ENCODE measurements around the gene GSC2. TPM values are rescaled to one million over a fixed set of nuclear protein-coding genes. Genes with fewer than 3 reads are reported as not detected.

The GSC2 gene
- total RNA-seq, 8 experiments from 2014 or later = 0.11 to 0.54 (median 0.45) TPM; not detected in 5

GRCh38 chr22:19176175-19176643, 26.1 kb upstream of the GSC2 start:
- in situ Hi-C loops (cut with MboI; ENCODE audit: low pct_unique_long_range_greater_than_20kb in 2 of 9, low sequenced_read_pairs in 9 of 9, unreplicated experiment in 9 of 9) = loop anchor here in 2 of 9 experiments (25.0 kb wide), 2 partner anchors 261 to 461 kb away; partner anchors contain the start of genes C22orf39 (in 1 of the 2), HIRA (in 1 of the 2) and MRPL40 (in 1 of the 2)
- Histone ChIP-seq H3K4me1 (replicated peaks in 1 of 2) (peaks cover 32 to 34% of the 10 kb centered on the region in 2 donors), H3K4me3 (no peak overlapping the region), H3K27ac (peak overlapping the region in 1 of 2 donors; percentile 37)
- 67 to 100% (median 75%) methylated on average over 1 to 2 of the region's 12 CpGs; no CpG with 5 or more reads in 7 of the 10 experiments for WGBS, 10 experiments
- ATAC-seq (replicated peaks in 6 of 8) = no peak

GRCh38 chr22:19175602-19176174, 25.6 kb upstream of the GSC2 start:
- in situ Hi-C loops (cut with MboI; ENCODE audit: low pct_unique_long_range_greater_than_20kb in 2 of 9, low sequenced_read_pairs in 9 of 9, unreplicated experiment in 9 of 9) = loop anchor here in 2 of 9 experiments (25.0 kb wide), 2 partner anchors 262 to 462 kb away; partner anchors contain the start of genes C22orf39 (in 1 of the 2), HIRA (in 1 of the 2) and MRPL40 (in 1 of the 2)
- Histone ChIP-seq H3K4me3 (no peak overlapping the region), H3K27ac (no peak overlapping the region), H3K4me1 (replicated peaks in 1 of 2) (peaks cover 34 to 36% of the 10 kb centered on the region in 2 donors)
- ATAC-seq (replicated peaks in 6 of 8) = no peak
- WGBS, 10 experiments = no CpG with 5 or more reads among the region's 21 CpGs

DNA sequence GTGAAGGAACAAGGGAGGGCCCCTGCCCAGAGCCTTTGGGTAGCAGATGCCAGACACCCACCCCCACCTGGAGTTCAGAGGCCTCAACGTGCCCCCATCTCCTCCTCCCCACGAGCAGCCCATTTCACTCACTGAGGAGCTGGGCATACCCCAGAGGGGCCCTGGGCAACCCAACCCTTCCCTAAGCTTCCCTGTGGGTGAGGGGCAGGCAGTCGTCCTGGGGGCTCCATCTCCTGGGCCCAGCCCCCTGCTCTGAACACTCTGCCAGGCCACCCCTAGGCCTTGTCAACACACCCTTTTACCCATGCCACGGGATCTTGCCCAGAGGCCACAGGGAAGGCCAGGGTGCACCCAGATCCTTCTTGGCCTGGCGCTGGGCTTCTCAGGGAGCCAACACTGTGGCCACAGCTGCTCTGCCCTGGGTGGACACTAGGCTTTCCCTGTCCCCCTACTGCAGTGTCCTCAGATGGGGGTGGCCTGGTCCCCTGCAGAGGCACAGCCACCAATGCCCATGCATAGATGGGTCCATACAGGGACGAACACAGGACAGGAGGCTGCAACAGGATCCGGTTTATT, 25.0 kb upstream of the GSC2 start:
- in situ Hi-C loops (cut with MboI; ENCODE audit: low pct_unique_long_range_greater_than_20kb in 2 of 9, low sequenced_read_pairs in 9 of 9, unreplicated experiment in 9 of 9) = loop anchor here in 2 of 9 experiments (25.0 kb wide), 2 partner anchors 262 to 462 kb away; partner anchors contain the start of genes C22orf39 (in 1 of the 2), HIRA (in 1 of the 2) and MRPL40 (in 1 of the 2)
- Histone ChIP-seq H3K4me1 (replicated peaks in 1 of 2) (peaks cover 38 to 39% of the 10 kb centered on the region in 2 donors), H3K4me3 (no peak overlapping the region), H3K27ac (no peak overlapping the region)
- 92 to 93% methylated on average over 2 to 3 of the region's 7 CpGs; no CpG with 5 or more reads in 8 of the 10 experiments for WGBS, 10 experiments
- no peak for ATAC-seq (replicated peaks in 6 of 8)

DNA sequence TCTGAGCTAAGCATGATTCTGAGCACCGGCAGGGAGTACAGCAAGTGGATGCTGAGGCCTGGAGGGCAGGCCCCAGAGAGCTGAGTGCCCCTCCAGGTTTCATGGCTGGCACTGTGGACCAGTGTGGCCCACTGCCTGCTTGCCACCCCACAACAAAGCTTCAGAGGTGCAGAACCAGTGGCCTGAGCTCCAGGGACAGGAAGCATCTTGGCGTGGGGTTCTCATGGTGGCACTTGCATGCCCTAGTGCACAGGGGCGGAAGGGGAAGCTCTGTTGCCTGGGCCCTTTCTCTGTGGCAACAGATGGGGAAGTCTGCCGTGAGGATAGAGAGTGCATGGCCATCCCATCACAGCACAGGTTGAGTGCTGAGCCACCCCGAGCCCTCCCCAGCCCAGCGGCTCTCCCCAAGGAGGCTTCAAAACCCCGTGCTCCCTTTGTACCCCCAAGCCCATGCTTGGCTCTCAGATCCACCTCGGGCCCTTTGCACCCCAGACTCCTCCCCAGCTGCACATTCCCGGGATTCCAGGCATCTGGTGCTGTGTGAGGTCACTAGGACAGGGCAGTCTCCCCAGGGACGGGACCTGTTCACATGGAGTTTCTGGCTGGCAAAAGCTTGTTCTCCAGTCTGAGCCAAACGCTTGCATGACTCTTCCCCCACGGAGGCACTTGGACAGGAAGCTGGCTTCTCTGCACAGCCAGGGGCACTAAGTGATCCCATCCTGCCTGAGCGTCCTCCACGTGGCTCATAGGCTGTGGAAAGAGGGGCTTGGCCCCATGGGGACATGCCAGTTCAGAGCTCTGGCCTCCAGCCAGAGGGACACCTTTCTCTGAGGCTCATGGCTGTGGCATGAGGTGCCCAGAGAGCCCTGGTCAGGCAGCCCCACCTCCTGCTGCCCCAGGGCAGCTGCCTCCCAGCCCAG, 24.3 kb upstream of the GSC2 start:
- H3K27ac ChIP-seq = no peak overlapping the region
- H3K4me3 ChIP-seq = no peak overlapping the region
- no peak for ATAC-seq (replicated peaks in 6 of 8)
- in situ Hi-C loops (cut with MboI; ENCODE audit: low pct_unique_long_range_greater_than_20kb in 2 of 9, low sequenced_read_pairs in 9 of 9, unreplicated experiment in 9 of 9) = loop anchor here in 2 of 9 experiments (25.0 kb wide), 2 partner anchors 263 to 463 kb away; partner anchors contain the start of genes C22orf39 (in 1 of the 2), HIRA (in 1 of the 2) and MRPL40 (in 1 of the 2)
- peaks cover 34% of the 10 kb centered on the region in 2 donors for H3K4me1 ChIP-seq (replicated peaks in 1 of 2)
- WGBS, 10 experiments = 20 to 67% (median 56%) methylated on average over 2 to 6 of the region's 14 CpGs; no CpG with 5 or more reads in 4 of the 10 experiments

DNA sequence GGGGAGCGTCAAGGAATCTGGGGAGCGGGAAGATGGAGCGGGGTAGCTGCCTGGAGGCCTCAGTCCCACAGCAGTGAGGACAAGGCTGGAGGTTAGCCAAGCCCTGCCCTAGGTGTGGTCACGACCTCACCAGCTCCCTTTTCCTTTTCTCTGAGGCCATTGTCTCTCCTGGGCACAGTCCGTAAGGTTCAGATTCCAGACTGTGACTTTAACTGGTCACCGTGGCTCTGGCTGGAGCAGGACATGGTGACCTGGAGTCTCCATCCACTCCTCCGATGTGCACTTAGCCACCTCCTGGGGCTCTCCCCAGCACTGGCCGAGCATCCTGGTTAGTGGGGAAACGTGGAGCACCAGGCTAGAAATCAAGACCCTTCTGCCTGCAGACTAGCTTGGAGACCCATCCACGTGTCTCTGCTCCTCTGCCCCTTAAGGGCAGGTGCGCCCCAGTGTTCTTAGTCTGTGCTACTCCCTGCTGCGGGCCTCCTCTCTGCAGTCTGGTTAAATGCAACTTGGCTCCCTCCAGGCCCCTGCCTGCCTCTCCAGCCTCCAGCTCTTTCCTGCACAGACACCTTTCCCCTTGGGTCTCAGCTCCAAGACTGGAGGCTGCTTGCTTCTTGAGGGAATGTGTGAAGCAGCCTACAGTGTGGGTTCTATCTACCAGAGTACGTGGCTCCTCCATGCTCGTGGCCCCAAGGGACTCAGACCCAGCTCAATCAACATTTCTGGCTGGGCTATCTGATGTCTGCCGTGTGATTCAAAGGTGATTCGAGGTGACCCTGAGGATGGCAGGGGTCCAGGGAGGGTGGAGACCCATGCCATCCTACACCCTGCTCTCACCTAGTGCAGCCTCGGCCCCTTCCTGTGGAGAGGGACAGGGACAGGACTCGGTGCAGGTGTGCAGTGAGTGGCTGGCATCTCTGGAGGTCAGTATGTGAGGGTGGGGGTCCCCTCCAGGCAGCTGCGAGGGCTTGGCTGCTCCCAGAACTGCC, 23.2 kb upstream of the GSC2 start:
- Histone ChIP-seq H3K27ac (peak overlapping the region in 1 of 2 donors; percentile 85), H3K4me1 (replicated peaks in 1 of 2) (peaks cover 34% of the 10 kb centered on the region in 2 donors), H3K4me3 (peak overlapping the region in 4 of 5 donors; percentile 79 to 99 (median 95))
- ATAC-seq (replicated peaks in 6 of 8) = no peak
- WGBS, 10 experiments = 33 to 100% (median 80%) methylated on average over 1 to 6 of the region's 19 CpGs; no CpG with 5 or more reads in 3 of the 10 experiments
- in situ Hi-C loops (cut with MboI; ENCODE audit: low pct_unique_long_range_greater_than_20kb in 2 of 9, low sequenced_read_pairs in 9 of 9, unreplicated experiment in 9 of 9) = no loop called here

DNA sequence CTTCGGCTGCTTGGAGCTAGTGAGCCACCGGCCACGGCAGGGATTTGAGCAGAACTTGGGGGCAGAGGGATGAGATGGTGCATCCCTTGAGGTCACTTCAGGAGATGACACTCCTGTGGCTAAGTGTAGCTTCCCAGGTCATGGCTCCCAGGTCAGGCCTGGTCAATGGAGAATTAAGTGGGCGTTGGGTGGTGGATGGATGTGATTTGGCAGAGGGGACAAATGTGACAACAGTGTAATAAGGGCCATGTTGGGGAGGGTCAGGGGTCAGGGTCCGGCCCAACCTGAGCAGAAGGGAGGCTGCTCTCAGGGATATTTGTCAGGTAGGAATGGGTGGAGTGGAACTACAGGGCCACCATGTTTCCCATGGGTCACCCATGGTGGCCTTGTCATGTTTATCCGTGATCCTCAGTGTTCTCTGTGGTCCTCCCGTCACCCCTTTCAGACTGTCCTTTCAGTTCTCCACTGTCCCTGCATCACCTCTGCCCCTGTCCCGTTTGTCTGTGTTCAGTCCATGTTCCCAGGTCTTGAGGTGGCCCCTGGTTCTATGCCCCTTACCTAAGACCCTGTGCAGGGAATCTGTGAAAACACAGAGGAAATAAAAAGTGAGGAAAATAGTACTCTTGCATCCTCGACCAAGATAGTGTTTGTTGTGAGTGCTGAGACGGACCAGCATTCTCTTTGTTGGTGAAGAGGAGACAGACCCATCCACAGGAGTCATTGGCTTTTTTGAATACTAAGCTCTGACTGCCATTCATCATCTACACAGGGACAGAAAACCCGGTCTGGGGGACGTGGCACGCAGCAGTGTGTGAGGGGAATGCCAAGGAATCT, 22.3 kb upstream of the GSC2 start:
- WGBS, 10 experiments = 0 to 33% (median 25%) methylated on average over 1 to 8 of the region's 13 CpGs; no CpG with 5 or more reads in 3 of the 10 experiments
- in situ Hi-C loops (cut with MboI; ENCODE audit: low pct_unique_long_range_greater_than_20kb in 2 of 9, low sequenced_read_pairs in 9 of 9, unreplicated experiment in 9 of 9) = no loop called here
- H3K27ac ChIP-seq = peak overlapping the region; percentile 74 to 85
- ATAC-seq (replicated peaks in 6 of 8) = no peak
- H3K4me1 ChIP-seq (replicated peaks in 1 of 2) = peaks cover 33% of the 10 kb centered on the region in 2 donors
- H3K4me3 ChIP-seq = peak overlapping the region; percentile 79 to 99 (median 94)

GRCh38 chr22:19169947-19170318, 19.8 kb upstream of the GSC2 start:
- WGBS, 10 experiments = 0 to 45% (median 42%) methylated on average over 1 to 5 of the region's 7 CpGs; no CpG with 5 or more reads in 6 of the 10 experiments
- in situ Hi-C loops (cut with MboI; ENCODE audit: low pct_unique_long_range_greater_than_20kb in 2 of 9, low sequenced_read_pairs in 9 of 9, unreplicated experiment in 9 of 9) = no loop called here
- Histone ChIP-seq H3K4me1 (replicated peaks in 1 of 2) (peaks cover 17% of the 10 kb centered on the region in 2 donors), H3K27ac (no peak overlapping the region), H3K4me3 (no peak overlapping the region)
- ATAC-seq (replicated peaks in 6 of 8) = no peak

DNA sequence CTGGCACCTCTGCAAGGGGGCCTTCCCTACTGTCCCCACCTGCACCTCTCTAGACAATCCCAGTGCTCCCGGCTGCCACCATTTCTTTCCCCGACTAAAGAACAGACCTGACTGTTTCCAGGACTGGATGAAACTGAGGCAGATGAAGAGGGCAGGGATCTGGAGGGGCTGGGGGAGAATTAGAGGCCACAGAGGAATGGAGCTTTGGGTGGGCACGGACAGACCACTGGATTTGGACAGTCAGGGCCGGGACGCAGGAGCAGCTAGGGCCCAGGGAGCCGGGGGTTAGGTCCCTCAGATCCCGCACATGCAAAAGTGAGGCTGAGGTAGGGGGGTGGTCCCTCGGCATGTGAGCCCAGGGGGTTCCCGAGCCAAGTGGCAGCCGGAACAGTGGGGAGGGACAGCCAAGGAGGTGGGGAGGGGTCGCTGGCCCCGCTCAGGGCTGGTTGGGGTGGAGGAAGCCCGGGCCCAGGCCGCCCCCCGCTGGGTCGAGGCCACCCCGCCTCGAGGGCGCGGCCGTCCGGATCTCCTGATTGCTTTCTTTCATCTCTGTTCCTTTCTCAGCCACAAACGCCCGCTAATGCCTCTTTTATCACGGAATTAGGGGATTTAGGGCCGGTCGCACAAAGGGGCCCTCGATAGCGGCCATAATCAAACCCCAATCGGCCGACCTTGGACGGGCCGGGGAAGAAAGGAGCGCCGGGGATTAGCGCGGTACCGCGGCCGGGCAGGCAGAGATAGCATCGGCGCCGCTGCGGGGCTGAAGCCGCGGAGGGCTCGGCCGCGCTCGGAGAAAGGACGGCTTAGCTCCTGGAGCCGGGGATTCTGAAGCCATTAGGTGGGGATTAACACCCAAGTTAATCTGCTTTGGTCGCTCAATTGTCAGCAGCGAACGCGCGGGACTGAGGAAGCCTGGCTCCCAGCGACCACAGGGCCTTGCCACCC, 19.2 kb upstream of the GSC2 start:
- ATAC-seq (replicated peaks in 6 of 8) = no peak
- H3K27ac ChIP-seq = no peak overlapping the region
- H3K4me1 ChIP-seq (replicated peaks in 1 of 2) = peaks cover 17% of the 10 kb centered on the region in 2 donors
- in situ Hi-C loops (cut with MboI; ENCODE audit: low pct_unique_long_range_greater_than_20kb in 2 of 9, low sequenced_read_pairs in 9 of 9, unreplicated experiment in 9 of 9) = no loop called here
- H3K4me3 ChIP-seq = no peak overlapping the region
- WGBS, 10 experiments = 0 to 20% (median 11%) methylated on average over 2 to 25 of the region's 58 CpGs; no CpG with 5 or more reads in 6 of the 10 experiments

DNA sequence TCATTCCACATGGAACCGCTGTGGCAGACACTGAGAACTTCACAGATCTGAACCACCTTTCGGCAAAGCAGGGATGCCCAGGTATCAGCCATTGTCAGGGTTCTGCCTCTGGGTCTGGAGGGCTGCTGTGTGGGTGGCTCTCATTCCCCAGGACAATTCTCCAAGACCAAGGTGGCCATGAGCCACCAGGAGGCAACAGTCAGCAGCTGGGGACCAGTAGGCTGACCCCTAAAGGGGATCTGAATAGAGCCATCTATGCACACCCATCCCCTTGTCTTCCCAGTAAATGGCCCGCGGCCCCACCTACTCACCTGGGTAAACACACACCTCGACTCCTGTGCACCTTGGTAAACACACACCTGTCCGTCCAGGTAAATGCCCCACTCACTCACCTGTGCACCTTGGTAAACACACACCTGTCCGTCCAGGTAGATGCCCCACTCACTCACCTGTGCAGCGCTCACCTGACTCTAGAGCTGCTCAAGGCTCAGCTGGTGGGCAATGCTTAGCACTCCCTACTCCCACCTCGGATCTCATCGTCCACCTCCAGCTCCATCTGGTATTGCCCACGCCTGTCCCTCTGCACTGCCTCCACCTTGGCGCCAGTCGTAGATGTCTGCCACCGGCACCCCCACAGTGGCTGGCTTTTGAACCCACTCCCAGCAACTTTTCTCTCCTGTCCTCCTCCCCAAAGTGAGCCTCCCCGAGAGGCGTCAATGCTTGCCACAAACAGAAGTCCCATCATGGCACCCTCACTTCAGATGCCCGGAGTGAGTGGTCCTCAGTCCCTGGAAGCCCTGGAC, 18.2 kb upstream of the GSC2 start:
- no peak overlapping the region for H3K27ac ChIP-seq
- no peak overlapping the region for H3K4me3 ChIP-seq
- in situ Hi-C loops (cut with MboI; ENCODE audit: low pct_unique_long_range_greater_than_20kb in 2 of 9, low sequenced_read_pairs in 9 of 9, unreplicated experiment in 9 of 9) = no loop called here
- peaks cover 15 to 16% of the 10 kb centered on the region in 2 donors for H3K4me1 ChIP-seq (replicated peaks in 1 of 2)
- 30 to 100% (median 46%) methylated on average over 1 to 7 of the region's 17 CpGs; no CpG with 5 or more reads in 5 of the 10 experiments for WGBS, 10 experiments
- no peak for ATAC-seq (replicated peaks in 6 of 8)
